ENCODE measurements around the gene RTN4R.

- no peak for TF ChIP-seq REST (IDR thresholded peaks at IDR 0.05; ENCODE audit: insufficient read depth in 1 of 2, low read depth in 2 of 2, low read length in 1 of 2)
- TF ChIP-seq CTCF (IDR thresholded peaks at IDR 0.05), result no peak
- TF ChIP-seq TCF7L2 (IDR thresholded peaks at IDR 0.05; ENCODE audit: low read depth, low read length), result no peak
- TF ChIP-seq POLR2AphosphoS5 (IDR thresholded peaks at IDR 0.05; ENCODE audit: low read depth, low read length), result no peak
These were observed 48.8 kb upstream of the RTN4R start for GRCh38 chr22:20316844-20317401.

All from Panc1 (cell line).